Activated naive CD8-positive, alpha-beta T cell treated with anti-CD3 and anti-CD28 coated beads, Interleukin-2, amount 10 ng/mL, durations not matched to agents 7 days and 5 days (primary cell): ENCODE data around the gene FAAP100. TPM values are rescaled to one million over a fixed set of nuclear protein-coding genes. Genes with fewer than 3 reads are reported as not detected.

Source experiments
- ATAC-seq: fragments of 150-1000 bp; cut with Tn5 transposase; one replicate; pipeline ENCODE4 v1.10.0; 2021; ENCODE audit warnings: low read depth, moderate library complexity
- POLR2A ChIA-PET: fragments of 350-600 bp; sonication (Branson Sonifier 250); formaldehyde crosslinking; loops from one replicate; lab custom pipeline; 2021; ENCODE audit warnings: antibody characterized with exemption; lab: Charles Lee
- DNase-seq: peaks from one replicate; pipeline ENCODE4 v3.0.0; 2021
- H3K27ac Mint-ChIP-seq: one replicate; pipeline ENCODE4 v1.8.0; 2022; ENCODE audit warnings: mild to moderate bottlenecking, mixed read lengths
- H3K27me3 Mint-ChIP-seq: one replicate; pipeline ENCODE4 v1.8.0; 2022; ENCODE audit warnings: mild to moderate bottlenecking, moderate library complexity, mixed read lengths
- H3K36me3 Mint-ChIP-seq: one replicate; pipeline ENCODE4 v1.8.0; 2021; ENCODE audit warnings: mild to moderate bottlenecking, mixed read lengths
- H3K4me1 Mint-ChIP-seq: one replicate; pipeline ENCODE4 v1.8.0; 2021; ENCODE audit warnings: mixed read lengths
- H3K4me3 Mint-ChIP-seq: one replicate; pipeline ENCODE4 v1.8.0; 2022; ENCODE audit warnings: mild to moderate bottlenecking, moderate library complexity, mixed read lengths
- H3K9me3 Mint-ChIP-seq: one replicate; pipeline ENCODE4 v1.8.0; 2021; ENCODE audit warnings: mixed read lengths
- total RNA-seq, 2 experiments: library from RNA; stranded (reverse); gene quantifications; one replicate each; pipeline ENCODE4 v1.2.3, GENCODE V29; 2021

FAAP100 gene
- total RNA-seq, 2 experiments from 2014 or later, result 40.7 to 43.1 TPM

DNA sequence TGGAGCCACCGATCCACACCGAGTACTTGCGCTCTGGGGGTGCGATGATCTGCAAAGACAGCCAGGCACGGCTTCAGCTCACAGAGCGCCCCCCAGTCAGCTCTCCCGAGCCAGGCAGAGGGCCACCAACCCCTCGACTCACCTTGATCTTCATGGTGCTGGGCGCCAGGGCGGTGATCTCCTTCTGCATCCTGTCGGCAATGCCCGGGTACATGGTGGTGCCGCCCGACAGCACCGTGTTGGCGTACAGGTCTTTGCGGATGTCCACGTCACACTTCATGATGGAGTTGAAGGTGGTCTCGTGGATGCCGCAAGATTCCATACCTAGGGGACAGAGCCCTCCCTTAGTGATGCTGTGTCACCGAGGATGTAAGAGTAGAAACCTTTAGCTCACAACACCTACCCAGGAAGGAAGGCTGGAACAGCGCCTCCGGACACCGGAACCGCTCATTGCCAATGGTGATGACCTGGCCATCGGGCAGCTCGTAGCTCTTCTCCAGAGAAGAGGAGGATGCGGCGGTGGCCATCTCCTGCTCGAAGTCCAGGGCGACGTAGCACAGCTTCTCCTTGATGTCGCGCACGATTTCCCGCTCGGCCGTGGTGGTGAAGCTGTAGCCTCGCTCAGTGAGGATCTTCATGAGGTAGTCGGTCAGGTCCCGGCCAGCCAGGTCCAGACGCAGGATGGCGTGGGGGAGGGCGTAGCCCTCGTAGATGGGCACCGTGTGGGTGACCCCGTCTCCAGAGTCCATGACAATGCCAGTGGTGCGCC, 41.2 kb downstream of the FAAP100 start:
- Mint-ChIP-seq H3K27me3 (no peaks in the 10 kb centered on the region), H3K9me3 (no peaks in the 10 kb centered on the region), H3K36me3 (peaks cover 44% of the 10 kb centered on the region), H3K27ac (peak overlapping the region; percentile 89), H3K4me3 (peak overlapping the region; percentile 93), H3K4me1 (peaks cover 26% of the 10 kb centered on the region)
- ATAC-seq (no peak), DNase-seq (peak; percentile 63)
- POLR2A ChIA-PET, result interaction anchor here (0.9 to 6.9 kb wide), 9 partner anchors 8 to 493 kb away, joined by 3 to 50 read pairs (median 4); partner anchors contain the start of genes ARHGDIA, FAAP100 and MRPL12

DNA sequence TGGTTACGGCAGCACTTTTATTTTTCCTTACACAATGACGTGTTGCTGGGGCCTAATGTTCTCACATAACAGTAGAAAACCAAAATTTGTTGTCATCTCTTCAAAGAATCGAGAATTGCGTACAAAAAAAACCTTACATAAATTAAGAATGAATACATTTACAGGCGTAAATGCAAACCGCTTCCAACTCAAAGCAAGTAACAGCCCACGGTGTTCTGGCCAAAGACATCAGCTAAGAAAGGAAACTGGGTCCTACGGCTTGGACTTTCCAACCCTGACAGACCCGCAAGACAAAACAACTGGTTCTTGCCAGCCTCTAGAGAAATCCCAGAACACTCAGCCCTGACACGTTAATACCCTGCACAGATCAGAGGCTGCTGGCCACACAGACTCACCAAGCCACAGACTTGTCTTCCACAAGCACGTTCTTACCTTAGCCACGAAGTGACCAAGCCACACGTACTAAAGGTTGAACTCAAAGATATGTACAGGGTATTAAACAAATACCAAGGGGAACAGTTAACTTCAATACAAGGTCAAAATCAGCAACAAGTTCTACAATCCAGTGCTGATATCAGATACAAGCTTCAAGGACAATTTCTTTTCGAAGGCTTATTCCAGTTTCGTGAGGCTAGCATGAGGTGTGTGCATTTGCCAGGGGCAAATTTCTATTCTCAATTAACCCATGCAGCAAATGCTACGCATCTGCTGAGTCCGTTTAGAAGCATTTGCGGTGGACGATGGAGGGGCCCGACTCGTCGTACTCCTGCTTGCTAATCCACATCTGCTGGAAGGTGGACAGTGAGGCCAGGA, 42.0 kb downstream of the FAAP100 start:
- Mint-ChIP-seq H3K4me3 (peak overlapping the region; percentile 93), H3K4me1 (peaks cover 24% of the 10 kb centered on the region), H3K36me3 (peaks cover 44% of the 10 kb centered on the region), H3K27me3 (no peaks in the 10 kb centered on the region), H3K9me3 (no peaks in the 10 kb centered on the region), H3K27ac (peak overlapping the region; percentile 89)
- no peak for ATAC-seq
- no peak for DNase-seq
- POLR2A ChIA-PET, result interaction anchor here (0.9 to 6.9 kb wide), 10 partner anchors 9 to 360 kb away, joined by 3 to 50 read pairs (median 5); partner anchors contain the start of genes ARHGDIA, FAAP100 and MRPL12

DNA sequence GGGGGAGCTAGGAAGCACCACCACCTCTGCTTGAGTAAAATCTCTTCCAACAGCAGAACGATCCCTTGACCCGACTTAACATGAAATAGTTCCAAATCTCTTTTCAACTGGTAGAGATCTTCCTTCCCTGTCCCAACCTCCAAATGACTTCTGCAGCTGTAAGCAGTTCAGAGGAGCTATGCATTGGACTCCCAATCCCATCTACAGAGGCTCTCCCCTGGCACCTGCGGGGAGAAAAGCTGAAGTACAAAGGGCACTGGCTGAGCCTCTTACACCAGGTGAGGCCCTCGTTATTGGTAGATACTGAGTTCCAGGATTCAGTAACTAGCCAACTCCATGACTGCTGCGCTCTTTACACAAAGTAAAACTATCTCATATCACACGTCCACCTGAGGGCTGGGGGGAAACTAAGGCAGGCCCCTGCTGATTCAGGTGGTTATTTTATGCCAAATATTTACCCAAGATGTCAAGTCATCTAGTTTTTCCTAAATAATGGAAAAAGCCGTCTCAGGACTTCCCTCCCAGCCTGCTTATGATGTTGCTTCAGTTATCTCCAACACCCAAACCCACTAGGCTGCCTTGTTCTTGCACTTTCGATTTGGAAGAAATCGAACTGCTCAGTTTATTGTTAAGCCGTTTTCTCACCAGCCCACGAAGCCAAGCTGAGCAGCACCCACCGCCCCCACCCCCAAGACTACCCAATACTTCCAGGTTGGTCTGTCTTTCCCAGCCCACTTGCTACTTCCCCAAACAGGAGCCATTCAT, 42.8 kb downstream of the FAAP100 start:
- Mint-ChIP-seq H3K36me3 (peaks cover 44% of the 10 kb centered on the region), H3K27ac (peak overlapping the region; percentile 87), H3K4me3 (peak overlapping the region; percentile 93), H3K9me3 (no peaks in the 10 kb centered on the region), H3K27me3 (peaks cover 4% of the 10 kb centered on the region), H3K4me1 (peaks cover 25% of the 10 kb centered on the region)
- POLR2A ChIA-PET, result interaction anchor here (1.0 to 3.1 kb wide), 11 partner anchors 9 to 271 kb away, joined by 3 to 19 read pairs (median 7); partner anchors contain the start of genes FAAP100, MRPL12, SLC38A10 and TEPSIN
- ATAC-seq (no peak), DNase-seq (no peak)

DNA sequence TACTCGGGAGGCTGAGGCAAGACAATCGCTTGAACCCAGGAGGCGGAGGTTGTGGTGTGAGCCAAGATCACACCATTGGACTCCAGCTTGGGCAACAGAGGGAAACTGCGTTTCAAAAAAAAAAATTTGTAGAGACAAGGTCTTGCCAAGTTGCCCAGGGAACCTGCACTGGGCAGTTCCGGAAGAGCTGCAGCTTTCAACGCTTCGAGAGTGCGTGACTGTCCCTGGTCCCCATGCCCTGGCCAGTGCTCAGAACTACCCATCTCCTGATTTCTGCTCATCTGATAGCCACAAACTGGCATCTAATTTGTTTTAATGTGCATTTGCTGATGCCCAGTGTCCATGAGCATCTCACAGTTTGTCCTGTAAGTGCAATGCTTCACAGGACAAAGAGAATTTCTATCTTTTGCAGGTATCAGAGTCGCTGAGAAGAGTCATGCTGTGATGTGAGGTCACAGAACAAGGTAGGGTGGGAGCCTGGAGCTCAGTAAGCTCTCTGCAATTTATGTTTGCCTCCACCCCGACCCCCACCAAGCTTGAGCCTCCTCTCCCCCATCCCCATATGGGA, 43.4 kb downstream of the FAAP100 start:
- DNase-seq (no peak), ATAC-seq (no peak)
- Mint-ChIP-seq H3K4me1 (peaks cover 25% of the 10 kb centered on the region), H3K4me3 (peak overlapping the region; percentile 93), H3K9me3 (no peaks in the 10 kb centered on the region), H3K27me3 (peaks cover 7% of the 10 kb centered on the region), H3K36me3 (peaks cover 44% of the 10 kb centered on the region), H3K27ac (peak overlapping the region; percentile 87)
- POLR2A ChIA-PET, result interaction anchor here (0.7 to 3.1 kb wide), 15 partner anchors 8 to 393 kb away, joined by 3 to 19 read pairs (median 5); partner anchors contain the start of genes FAAP100, MRPL12, SLC38A10 and TEPSIN

DNA sequence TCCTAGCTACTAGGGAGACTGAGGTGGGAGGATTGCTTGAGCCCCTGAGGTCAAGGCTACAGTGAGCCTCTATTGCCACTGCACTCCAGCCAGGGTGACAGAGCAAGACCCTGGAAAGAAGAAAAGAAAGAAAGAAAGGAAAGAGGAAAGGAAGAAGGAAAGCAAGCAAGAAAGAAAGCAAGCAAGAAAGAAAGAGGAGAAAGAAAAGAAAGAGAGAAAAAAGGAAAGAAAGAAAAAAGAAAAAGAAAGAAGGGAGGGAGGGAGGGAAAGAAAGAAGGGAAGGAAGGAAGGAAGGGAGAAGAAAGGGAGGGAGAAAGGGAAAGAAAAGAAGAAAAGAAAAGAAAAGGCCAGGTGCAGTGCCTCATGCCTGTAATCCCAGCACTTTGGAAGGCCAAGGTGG, 48.5 kb downstream of the FAAP100 start:
- no peak overlapping the region for H3K4me3 Mint-ChIP-seq
- H3K4me1 Mint-ChIP-seq, result peaks cover 5% of the 10 kb centered on the region
- H3K9me3 Mint-ChIP-seq, result no peaks in the 10 kb centered on the region
- ATAC-seq, result no peak
- peaks cover 9% of the 10 kb centered on the region for H3K27me3 Mint-ChIP-seq
- no peak overlapping the region for H3K27ac Mint-ChIP-seq
- POLR2A ChIA-PET, result interaction anchor here (1.1 kb wide), 1 partner anchor 9 kb away, joined by 4 read pairs; the partner anchor contains the start of gene ACTG1
- peaks cover 7% of the 10 kb centered on the region for H3K36me3 Mint-ChIP-seq
- DNase-seq, result no peak

DNA sequence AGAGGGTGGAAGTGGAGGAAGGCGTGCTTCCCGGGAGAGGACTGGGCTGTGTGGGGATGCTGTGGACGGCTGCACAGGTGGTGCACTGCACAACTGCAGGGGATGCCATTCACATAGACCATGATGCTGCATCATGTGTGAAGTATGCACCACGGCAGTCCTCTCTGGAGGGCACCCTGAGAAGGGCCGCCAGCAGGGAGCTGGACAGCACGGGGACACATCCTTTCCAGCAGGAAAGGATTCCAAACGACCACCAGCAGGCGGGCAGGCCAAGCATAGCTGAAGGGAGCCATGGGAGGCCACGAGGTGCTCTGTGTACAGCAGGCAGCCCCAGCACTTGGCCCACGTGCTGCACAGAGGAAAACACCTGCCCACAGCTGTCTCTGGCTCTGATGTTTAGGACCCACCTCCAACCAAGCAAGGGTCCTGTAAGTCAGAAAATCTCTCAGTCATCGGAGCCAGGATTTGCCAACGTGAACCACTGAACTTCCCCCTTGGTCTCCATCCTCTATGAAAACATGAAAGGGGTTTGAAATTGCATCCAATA, 49.6 kb downstream of the FAAP100 start:
- Mint-ChIP-seq H3K36me3 (no peaks in the 10 kb centered on the region), H3K4me1 (peaks cover 2% of the 10 kb centered on the region), H3K9me3 (no peaks in the 10 kb centered on the region), H3K27me3 (peaks cover 16% of the 10 kb centered on the region), H3K4me3 (no peak overlapping the region), H3K27ac (no peak overlapping the region)
- DNase-seq (no peak), ATAC-seq (no peak)
- POLR2A ChIA-PET, result interaction anchor here (1.1 kb wide), 1 partner anchor 10 kb away, joined by 4 read pairs; the partner anchor contains the start of gene ACTG1

DNA sequence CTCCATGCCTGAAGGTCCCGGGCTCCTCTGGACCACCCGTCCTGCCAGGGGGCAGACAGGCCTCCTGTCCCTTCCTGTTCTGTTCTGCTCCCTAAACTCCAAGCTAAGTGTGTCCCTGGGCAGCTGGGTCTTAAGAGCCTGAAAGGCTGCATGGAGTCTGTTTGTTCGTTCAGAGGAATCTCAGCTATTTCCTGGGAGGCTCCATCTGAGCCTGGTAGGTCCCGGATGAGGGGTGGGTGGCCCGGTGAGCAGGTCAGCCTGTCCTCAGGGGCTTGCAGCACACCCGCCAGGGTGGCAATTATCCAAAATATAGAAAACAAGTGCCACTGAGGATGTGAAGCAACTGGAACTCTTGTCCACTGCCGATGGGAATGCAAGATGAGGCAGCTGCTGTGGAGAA, 52.1 kb downstream of the FAAP100 start:
- no peak overlapping the region for H3K4me3 Mint-ChIP-seq
- H3K27ac Mint-ChIP-seq, result no peak overlapping the region
- POLR2A ChIA-PET, result interaction anchor here (1.7 kb wide), 1 partner anchor 10 kb away, joined by 11 read pairs; no protein-coding TSS in a partner anchor
- peaks cover 22% of the 10 kb centered on the region for H3K27me3 Mint-ChIP-seq
- no peaks in the 10 kb centered on the region for H3K36me3 Mint-ChIP-seq
- no peak for DNase-seq
- H3K4me1 Mint-ChIP-seq, result peaks cover 3% of the 10 kb centered on the region
- H3K9me3 Mint-ChIP-seq, result no peaks in the 10 kb centered on the region
- no peak for ATAC-seq

DNA sequence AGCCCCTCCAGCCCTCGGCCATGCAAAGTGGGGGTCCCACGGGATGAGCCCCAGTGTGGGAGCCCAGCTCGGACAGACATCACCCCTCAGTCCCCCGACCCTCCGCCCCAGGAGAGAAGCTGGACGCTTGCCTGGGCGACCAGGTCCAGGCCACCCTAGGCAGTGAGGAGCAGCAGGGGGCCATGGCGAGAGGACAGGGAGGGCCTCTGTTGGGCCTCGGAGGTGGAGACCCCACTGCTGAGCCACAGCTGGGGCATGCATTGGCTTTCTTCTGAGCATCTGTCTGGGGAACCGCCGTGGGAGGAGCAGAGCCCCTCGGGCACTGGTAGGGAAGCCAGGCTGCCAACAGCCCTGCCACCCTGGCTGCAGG, 52.6 kb downstream of the FAAP100 start:
- no peak for ATAC-seq
- Mint-ChIP-seq H3K4me3 (no peak overlapping the region), H3K36me3 (peaks cover 2% of the 10 kb centered on the region), H3K9me3 (no peaks in the 10 kb centered on the region), H3K27me3 (peaks cover 19% of the 10 kb centered on the region), H3K4me1 (peaks cover 4% of the 10 kb centered on the region), H3K27ac (no peak overlapping the region)
- DNase-seq, result no peak
- POLR2A ChIA-PET, result interaction anchor here (0.6 to 1.9 kb wide), 3 partner anchors 8 to 13 kb away, joined by 3 to 11 read pairs (median 9); partner anchors contain the start of gene ACTG1

DNA sequence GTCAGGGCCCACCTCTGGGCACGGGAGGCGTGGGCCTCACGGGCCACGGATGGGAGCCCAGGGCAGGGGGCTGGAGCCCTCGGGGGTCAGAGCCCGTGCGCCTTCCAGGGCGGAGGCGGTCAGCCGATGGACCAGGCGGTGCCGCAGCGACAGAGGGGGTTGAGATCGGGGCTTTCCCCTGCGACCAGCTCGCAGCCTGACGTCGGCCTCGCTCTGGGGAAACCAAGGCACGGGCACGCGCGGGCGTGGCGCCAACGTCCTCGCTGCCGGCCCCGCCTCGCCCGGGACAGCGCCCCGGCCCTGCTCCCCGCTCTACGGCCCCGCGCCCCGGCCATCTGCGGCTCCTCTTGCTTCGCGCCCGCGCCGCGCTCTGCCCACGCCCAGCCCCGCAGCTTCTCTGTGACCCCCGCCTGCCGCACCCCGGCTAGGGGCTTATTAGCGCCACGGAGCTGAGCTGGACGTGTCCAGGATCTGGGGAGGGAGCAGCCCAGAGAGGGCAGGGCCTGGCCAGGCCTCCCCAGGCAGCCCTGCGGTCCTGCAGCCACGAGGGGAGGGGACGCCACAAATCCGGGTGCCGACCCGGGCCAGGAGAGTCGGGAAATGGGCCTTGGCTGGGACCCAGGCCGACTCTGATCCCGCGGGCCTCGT, 53.1 kb downstream of the FAAP100 start:
- Mint-ChIP-seq H3K4me3 (no peak overlapping the region), H3K27ac (no peak overlapping the region), H3K27me3 (peaks cover 17% of the 10 kb centered on the region), H3K9me3 (no peaks in the 10 kb centered on the region), H3K4me1 (peaks cover 4% of the 10 kb centered on the region), H3K36me3 (peaks cover 2% of the 10 kb centered on the region)
- POLR2A ChIA-PET, result interaction anchor here (0.6 to 1.9 kb wide), 5 partner anchors 9 to 322 kb away, joined by 3 to 9 read pairs (median 3); partner anchors contain the start of gene ACTG1
- no peak for DNase-seq
- ATAC-seq, result no peak

DNA sequence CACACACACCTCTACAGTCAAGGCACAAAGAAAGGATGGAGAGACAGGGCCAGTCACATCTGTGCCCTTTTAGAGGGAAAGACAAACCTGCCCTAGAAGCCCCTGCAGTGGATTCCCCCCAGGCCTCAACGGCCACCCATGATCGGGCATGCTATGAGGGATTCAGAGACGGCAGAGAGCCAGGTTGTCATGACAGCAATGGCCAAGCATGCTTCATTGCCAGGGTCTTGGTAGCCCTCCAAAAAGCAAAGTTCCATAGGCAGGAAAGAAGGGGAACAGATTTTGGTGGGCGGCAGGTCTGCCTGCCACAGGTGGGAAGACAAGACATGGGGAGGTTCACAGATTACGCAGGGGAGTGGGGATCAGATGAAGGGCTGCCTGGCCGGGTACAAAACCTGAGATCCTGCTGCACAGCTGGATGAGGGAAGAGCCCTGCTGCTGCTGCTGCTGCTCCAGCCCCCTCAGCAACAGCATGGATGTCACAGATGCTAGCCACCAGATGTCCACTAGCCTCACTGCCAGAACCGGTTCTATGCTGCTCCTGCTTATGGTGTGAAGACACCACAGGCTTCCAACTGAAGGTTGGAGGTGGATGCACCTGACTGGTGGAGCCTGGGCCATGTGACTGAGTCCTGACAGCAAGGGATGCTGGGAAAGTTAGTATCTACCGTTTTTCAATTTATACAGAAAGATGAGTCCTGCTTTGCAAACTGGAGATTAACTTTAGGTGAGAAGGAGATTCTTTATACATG, 57.4 kb downstream of the FAAP100 start:
- peak; percentile 19 for ATAC-seq

More for the DNA sequence above, 57.4 kb downstream of the FAAP100 start:
- Mint-ChIP-seq H3K36me3 (peaks cover 2% of the 10 kb centered on the region), H3K27me3 (peaks cover 30% of the 10 kb centered on the region), H3K4me3 (no peak overlapping the region), H3K4me1 (peaks cover 4% of the 10 kb centered on the region), H3K27ac (no peak overlapping the region), H3K9me3 (no peaks in the 10 kb centered on the region)
- POLR2A ChIA-PET, result no interaction called here
- DNase-seq, result no peak
